ENCODE data around the gene MGST2.

DNA sequence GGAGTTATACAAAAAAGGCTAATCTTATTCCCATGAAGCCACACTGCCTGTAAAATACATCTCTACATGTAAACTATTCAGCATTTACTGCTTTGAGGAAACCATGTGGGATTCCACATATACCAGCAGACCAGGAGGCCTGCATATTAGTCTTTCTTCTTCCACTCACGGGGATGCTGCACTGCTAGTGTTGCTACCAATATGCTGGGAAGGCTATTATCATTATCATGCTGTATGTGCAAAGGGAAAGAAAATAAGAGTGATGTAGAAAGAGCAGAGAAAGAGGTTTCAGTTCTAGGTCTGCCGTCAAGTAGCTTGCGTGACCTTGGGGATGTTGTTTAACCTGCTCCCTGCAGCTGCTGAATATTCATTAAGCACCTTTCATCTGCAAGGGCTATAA is 61.0 kb downstream of the MGST2 start:
- TF ChIP-seq, protein P1, sequence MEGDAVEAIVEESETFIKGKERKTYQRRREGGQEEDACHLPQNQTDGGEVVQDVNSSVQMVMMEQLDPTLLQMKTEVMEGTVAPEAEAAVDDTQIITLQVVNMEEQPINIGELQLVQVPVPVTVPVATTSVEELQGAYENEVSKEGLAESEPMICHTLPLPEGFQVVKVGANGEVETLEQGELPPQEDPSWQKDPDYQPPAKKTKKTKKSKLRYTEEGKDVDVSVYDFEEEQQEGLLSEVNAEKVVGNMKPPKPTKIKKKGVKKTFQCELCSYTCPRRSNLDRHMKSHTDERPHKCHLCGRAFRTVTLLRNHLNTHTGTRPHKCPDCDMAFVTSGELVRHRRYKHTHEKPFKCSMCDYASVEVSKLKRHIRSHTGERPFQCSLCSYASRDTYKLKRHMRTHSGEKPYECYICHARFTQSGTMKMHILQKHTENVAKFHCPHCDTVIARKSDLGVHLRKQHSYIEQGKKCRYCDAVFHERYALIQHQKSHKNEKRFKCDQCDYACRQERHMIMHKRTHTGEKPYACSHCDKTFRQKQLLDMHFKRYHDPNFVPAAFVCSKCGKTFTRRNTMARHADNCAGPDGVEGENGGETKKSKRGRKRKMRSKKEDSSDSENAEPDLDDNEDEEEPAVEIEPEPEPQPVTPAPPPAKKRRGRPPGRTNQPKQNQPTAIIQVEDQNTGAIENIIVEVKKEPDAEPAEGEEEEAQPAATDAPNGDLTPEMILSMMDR (IDR thresholded peaks at IDR 0.05; ENCODE audit: poor library complexity, severe bottlenecking) = no peak
- no peak for TF ChIP-seq POLR2AphosphoS5 (IDR thresholded peaks at IDR 0.05)

All from neural cell (in vitro differentiated cells).